Posterior cingulate gyrus (tissue), 11 donors: Measurements from ENCODE around the gene CD226.
"Not testable (repeated sequence)": the region's sequence is repeated elsewhere in the genome, so short reads cannot be mapped to it uniquely, and the experiment has no call there.

Experiments
- DNase-seq, 10 donors: peaks; one replicate each; pipeline versions ENCODE4 v3.0.0 to v3.0.0-alpha.2; 2020 to 2021; ENCODE audit warnings: mixed read lengths in 3 of 10
- intact Hi-C: fragments of 100-400 bp; cut with DNase I; formaldehyde crosslinking; loops from one replicate; pipeline ENCODE4 v1.15.1; 2023

The CD226 gene

DNA sequence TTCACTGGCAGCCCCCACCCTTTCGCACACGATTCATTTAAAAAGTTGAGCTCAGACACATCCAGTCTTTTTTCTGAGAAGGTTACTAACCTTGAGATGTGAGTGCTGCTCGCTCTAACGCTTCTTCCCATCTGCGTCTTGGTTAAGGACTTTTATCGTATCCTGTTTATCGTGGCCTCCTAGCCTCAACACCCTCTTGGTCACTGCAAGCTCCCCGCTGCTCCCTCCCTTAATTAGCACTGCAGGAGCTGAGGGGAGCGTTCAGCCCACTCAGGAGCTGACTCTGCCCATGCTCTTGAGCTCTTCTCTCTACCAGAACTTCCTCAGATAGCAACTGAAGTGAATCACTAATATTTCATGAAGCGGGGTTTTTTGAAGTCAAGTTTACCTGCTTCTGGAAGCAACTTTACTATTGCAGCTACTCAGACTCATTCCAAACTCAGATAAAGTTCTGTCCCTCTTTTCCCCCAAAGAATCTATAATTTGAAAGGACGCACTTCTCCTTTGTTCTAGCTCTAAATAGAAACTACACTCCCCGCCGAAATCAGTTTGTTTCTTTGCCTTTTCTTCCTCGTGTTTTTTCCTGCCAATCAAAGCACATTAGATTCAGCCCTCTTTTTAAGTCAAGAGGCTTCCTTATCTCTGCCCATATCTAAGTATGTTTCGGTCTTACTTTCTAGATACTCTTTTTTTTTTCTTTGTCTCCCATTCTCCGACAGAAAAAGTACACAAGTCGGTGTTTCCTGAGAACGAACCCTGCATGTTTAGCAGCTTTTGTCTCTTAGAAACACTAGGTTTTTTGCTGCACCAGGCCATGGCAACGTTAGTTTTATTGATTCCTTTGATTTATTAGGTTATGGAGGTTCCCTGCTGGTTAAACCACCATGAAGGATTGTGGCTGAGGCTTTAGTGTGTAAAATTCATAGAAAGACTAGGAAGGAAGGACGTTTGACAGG, 9.3 kb upstream of the CD226 start:
- DNase-seq = no peak
- intact Hi-C loops = no loop called here

DNA sequence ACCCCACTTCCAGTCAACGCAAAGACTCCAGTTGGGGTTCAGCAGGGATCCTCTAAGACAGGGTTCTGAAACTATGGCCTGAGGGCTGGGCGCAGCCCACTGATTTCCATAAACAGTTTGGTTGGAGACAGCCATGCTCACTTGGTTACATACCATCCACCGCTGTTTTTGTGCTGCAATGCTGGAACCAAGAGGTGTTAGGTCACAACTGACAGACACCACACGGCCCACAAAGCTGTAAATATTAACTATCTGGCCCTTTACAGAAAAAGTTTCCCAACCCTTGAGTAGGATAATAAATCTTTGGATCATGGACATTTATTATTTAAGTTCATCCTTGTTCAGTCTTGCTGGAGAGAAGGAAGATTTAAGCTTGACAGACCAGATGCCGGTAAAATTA, 8.4 kb upstream of the CD226 start:
- intact Hi-C loops = no loop called here
- DNase-seq = no peak

- DNase-seq = no peak
- intact Hi-C loops = no loop called here
Measured at GRCh38 chr18:69954719-69955480, 7.2 kb upstream of the CD226 start.

GRCh38 chr18:69953191-69953590, 5.5 kb upstream of the CD226 start:
- intact Hi-C loops = no loop called here
- DNase-seq = no peak

DNA sequence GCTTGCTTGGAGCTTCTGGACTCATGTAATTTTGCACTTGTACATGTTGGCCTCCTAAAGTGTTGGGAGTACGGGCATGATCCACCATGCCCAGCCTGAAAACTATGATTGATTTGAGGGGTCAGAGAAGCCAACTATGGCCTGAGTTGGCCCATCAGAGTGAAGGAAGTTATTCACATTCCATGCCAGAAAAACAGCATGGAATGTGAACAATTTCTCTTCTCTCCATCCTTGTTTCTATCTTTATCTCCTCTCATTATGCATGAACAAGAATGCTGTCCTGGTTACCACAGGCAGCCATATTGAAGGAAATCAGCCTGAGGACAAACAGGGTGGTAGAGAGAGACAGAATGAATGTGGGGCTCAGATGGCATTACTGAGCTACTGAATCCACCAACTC, 3.5 kb upstream of the CD226 start:
- intact Hi-C loops = no loop called here
- no peak for DNase-seq

DNA sequence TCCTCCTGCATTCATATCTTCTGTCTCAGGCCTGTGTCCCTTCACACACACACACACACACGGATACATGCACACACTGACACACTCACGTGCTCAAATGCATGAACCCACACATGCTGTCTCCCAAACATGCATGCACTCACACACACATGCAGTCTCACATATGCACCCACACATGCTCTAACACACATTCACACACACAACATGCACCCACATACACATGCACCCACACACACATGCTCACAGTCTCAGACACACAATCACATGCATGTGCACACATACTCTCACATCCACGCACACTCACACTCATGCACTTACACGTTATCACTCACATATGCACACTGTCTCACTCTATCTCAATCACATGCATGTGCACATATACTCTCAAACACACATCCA, 1.9 kb upstream of the CD226 start:
- intact Hi-C loops = no loop called here
- DNase-seq = no peak

DNA sequence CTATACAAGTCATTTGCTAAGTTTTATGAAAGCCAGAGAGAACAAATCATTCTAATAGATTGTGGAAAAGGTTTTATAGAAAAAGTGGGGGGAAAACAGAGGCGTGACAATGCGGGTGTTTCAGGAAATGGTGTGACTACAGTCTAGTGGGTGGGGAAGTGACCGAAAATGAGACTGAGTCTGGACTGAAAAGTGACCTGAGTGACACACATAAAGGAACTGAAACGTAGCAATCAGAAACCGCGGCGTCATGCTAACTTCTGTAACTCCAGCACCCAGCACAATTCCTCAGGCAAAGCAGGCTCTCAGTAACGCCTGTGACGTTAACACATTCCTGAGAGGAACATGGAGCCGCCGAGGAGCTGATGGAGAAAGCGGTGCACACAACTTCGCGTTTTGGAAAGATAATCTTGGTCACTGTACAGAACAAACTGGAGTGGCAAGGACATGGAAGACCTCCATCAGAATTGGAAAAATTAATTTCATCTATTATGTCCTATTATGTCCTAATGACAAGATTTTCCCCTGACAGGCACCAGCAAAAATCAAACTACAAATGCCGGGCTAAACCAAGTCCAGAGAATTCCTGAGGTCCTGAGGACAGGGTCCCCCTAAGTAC, 1.4 kb upstream of the CD226 start:
- peak in 1 of 10 donors; percentile 15 for DNase-seq
- intact Hi-C loops = no loop called here

GRCh38 chr18:69948256-69948655, 583 bp upstream of the CD226 start:
- DNase-seq = no peak
- intact Hi-C loops = no loop called here

DNA sequence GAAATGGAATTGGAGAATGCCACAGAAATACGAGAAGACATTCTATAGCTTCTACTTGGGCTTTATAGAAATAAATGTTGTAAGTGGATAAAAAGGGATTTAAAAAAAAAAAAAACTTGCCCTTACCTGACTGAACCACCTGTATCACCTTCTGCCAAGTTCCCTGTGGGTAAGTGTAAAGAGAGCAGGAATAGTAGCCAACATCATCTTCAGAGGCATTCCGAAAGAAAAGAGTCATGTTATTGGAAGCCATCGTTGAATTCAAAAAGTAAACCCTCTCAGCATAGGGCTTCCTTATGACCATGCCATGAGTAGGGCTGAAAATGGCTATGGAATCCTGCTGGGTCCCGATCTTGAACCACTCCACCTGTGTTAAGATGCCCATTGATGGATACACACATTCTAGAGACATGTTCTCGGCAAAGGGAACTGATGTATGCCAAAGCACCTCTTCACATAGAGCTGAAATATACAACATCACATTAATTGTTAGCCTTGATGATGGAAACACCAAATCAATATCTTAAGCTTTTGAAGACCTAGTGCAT, 991 bp downstream of the CD226 start:
- no peak for DNase-seq
- intact Hi-C loops = no loop called here

DNA sequence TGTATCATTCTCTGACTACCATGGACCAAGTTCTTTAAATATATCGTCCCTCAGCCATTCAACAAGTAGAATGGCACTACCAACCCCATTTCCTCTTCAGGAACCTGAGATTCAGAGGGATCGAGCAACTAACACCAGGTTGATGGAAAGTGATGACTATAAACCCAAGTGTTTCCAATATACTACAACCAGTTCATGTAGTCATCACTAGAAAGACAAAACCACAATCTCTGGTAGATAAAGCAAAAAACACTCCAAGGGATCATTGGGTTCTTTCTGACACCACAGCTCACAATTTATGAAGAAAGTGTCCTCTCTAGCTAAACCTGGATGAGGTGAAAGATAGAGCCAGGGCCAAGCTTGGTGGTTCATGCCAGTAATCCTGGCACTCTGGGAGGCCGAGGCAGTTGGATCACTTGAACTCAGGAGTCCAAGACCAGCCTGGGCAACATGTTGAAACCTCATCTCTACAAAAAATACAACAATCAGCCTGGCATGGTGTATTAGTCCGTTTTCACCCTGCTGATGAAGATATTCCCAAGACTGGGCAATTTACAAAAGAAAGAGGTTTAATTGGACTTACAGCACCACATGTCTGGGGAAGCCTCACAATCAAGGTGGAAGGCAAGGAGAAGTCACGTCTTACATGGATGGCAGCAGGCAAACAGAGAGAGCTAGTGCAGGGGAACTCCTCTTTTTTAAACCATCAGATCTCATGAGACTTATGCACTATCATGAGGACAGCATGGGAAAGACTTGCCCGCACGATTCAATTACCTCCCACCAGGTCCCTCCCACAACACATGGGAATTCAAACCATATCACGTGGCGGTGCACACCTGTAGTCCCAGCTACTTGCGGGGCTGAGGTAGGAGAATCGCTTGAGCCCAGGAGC, 2.2 kb downstream of the CD226 start:
- intact Hi-C loops = no loop called here

GRCh38 chr18:69944436-69944835, 3.2 kb downstream of the CD226 start:
- intact Hi-C loops = no loop called here

More for the DNA sequence above, 2.2 kb downstream of the CD226 start:
- DNase-seq = no peak

GRCh38 chr18:69943021-69943420, 4.7 kb downstream of the CD226 start:
- intact Hi-C loops = no loop called here
- no peak for DNase-seq

More at GRCh38 chr18:69944436-69944835, 3.2 kb downstream of the CD226 start:
- DNase-seq = no peak

DNA sequence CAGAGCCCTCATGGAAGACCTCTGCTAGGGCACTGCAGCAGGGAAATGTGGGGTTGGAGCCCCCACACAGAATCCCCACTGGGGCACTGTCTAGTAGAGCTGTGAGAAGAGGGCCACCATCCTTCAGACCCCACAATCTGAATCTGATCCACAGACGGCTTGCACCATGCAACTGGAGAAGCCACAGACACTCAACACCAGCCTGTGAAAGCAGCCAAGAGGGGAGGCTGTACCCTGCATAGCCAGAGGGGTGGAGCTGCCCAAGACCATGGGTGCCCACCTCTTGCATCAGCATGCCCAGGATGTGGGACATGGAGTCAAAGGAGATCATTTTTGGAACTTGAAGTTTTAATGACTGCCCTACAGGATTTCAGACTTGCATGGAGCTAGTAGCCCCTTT, 6.5 kb downstream of the CD226 start:
- no peak for DNase-seq
- intact Hi-C loops = no loop called here

GRCh38 chr18:69939812-69940211, 7.9 kb downstream of the CD226 start:
- DNase-seq, intact Hi-C loops: not testable (repeated sequence)

DNA sequence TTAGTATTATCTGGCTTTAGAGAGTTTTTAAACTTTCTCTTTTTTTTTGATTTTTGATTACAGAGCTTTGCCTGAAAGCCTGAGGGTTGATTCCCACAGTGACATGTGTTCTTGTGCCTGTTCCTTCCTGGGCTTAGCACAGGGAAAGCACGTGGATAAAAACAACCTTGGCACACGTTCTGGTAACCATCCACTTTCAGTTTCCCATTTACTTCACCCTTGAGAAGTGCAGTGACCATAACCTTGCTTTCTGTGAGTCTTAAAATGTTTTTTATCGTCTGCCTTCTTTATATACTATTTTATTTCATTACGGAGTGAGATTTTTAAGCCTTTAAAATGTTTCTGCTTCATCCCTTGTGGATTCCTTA, 11.5 kb downstream of the CD226 start:
- no peak for DNase-seq
- intact Hi-C loops = no loop called here

- DNase-seq = peak in 4 of 10 donors; percentile 12 to 74 (median 66)
- intact Hi-C loops = no loop called here
Measured at GRCh38 chr18:69935319-69936190, 12.1 kb downstream of the CD226 start.

- intact Hi-C loops = no loop called here
- DNase-seq = no peak
Measured at GRCh38 chr18:69934601-69935265, 12.9 kb downstream of the CD226 start.

DNA sequence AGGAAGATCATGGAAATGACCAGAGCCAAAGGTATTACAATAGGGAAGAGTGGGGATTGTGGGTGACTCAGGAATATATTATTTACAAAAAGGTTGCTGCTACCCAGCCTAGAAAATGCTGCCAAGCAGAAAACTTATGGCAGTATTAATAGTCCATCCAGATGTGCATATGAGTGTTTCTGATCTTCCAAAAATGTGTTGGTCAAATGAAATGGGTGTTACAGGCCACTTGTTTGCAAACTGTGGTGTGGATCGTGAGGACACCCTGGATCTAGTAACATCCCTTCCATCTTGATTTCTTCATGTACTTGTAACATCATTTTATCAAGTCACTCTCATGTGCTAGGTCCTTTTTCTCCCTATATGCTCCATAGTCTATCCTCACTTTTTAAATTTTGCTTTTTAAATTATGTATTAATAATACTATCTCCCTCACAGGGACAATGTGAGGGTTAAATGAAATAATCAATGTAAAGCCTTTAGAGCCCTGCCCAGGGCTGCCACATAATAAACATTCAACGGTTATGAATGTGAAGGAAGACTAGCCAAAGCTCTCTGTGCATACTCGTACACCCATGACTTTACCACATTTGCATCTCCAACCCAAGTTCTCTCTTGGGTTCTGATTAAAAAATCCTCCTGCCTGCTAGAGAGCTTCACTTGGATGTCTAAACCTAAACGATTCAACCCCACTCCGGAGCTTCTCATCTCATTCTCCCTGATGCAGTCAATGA, 18.5 kb downstream of the CD226 start:
- no peak for DNase-seq
- intact Hi-C loops = no loop called here
